NCI-H1930 (cell line): ENCODE measurements around the gene GSG1L.
"Not testable (repeated sequence)": the region's sequence is repeated elsewhere in the genome, so short reads cannot be mapped to it uniquely, and the experiment has no call there.

ENCODE experiments used
- DNase-seq, 2 experiments: peaks; one replicate each; lab custom pipeline; 2025; lab: John Stamatoyannopoulos, UW

GSG1L gene

GRCh38 chr16:27903046-27903655 lies 160.4 kb downstream of the GSG1L start:
- no peak for DNase-seq

- DNase-seq, result no peak
These were observed 161.0 kb downstream of the GSG1L start for GRCh38 chr16:27902551-27902950.

- no peak for DNase-seq
These were observed 161.6 kb downstream of the GSG1L start for GRCh38 chr16:27901956-27902355.

GRCh38 chr16:27899736-27900135 lies 163.8 kb downstream of the GSG1L start:
- no peak for DNase-seq

GRCh38 chr16:27894386-27894785 lies 169.1 kb downstream of the GSG1L start:
- no peak for DNase-seq

- DNase-seq, result no peak
These were observed 170.6 kb downstream of the GSG1L start for GRCh38 chr16:27892879-27893278.

GRCh38 chr16:27890866-27891265 lies 172.6 kb downstream of the GSG1L start:
- no peak for DNase-seq

GRCh38 chr16:27890006-27890405 lies 173.5 kb downstream of the GSG1L start:
- DNase-seq, result no peak

GRCh38 chr16:27883576-27883975 lies 179.9 kb downstream of the GSG1L start:
- no peak for DNase-seq

- DNase-seq, result no peak
These were observed 183.2 kb downstream of the GSG1L start for GRCh38 chr16:27880287-27880686.

GRCh38 chr16:27879601-27880247 lies 183.8 kb downstream of the GSG1L start:
- DNase-seq, result no peak

GRCh38 chr16:27872627-27873026 lies 190.9 kb downstream of the GSG1L start:
- not testable (repeated sequence) for DNase-seq

GRCh38 chr16:27870116-27870798 lies 193.3 kb downstream of the GSG1L start:
- no peak for DNase-seq

GRCh38 chr16:27869411-27869810 lies 194.1 kb downstream of the GSG1L start:
- DNase-seq, result no peak

- DNase-seq, result no peak
These were observed 195.3 kb downstream of the GSG1L start for GRCh38 chr16:27868180-27868579.

GRCh38 chr16:27867122-27868110 lies 196.1 kb downstream of the GSG1L start:
- peak in 1 of 2 experiments; percentile 52 for DNase-seq

GRCh38 chr16:27863377-27863776 lies 200.1 kb downstream of the GSG1L start:
- DNase-seq, result no peak

GRCh38 chr16:27862953-27863352 lies 200.6 kb downstream of the GSG1L start:
- no peak for DNase-seq

- no peak for DNase-seq
These were observed 203.4 kb downstream of the GSG1L start for GRCh38 chr16:27860091-27860490.

- DNase-seq, result no peak
These were observed 204.5 kb downstream of the GSG1L start for GRCh38 chr16:27859020-27859419.

GRCh38 chr16:27853651-27854050 lies 209.9 kb downstream of the GSG1L start:
- DNase-seq, result no peak

- DNase-seq, result no peak
These were observed 210.4 kb downstream of the GSG1L start for GRCh38 chr16:27853101-27853500.
